ENCODE data around the gene KCNIP3.

GRCh38 chr2:95275151-95275515 lies 22.0 kb upstream of the KCNIP3 start:
- TF ChIP-seq CSDC2 (CRISPR knock-in tag; IDR thresholded peaks at IDR 0.05): no peak
- no peak for TF ChIP-seq PATZ1 (CRISPR knock-in tag; IDR thresholded peaks at IDR 0.05; ENCODE audit: borderline replicate concordance)
- TF ChIP-seq SNAI2 (CRISPR knock-in tag; IDR thresholded peaks at IDR 0.05): no peak
- TF ChIP-seq TOX (CRISPR knock-in tag; IDR thresholded peaks at IDR 0.05; ENCODE audit: borderline replicate concordance): no peak
- no peak for TF ChIP-seq ZC3H10 (CRISPR knock-in tag; IDR thresholded peaks at IDR 0.05)
- TF ChIP-seq ZNF70 (CRISPR knock-in tag; IDR thresholded peaks at IDR 0.05): no peak
- TF ChIP-seq RARB (CRISPR knock-in tag; IDR thresholded peaks at IDR 0.05): no peak
- no peak for TF ChIP-seq ISL1 (CRISPR knock-in tag; IDR thresholded peaks at IDR 0.05)
- TF ChIP-seq OSR1 (CRISPR knock-in tag; IDR thresholded peaks at IDR 0.05): no peak
- TF ChIP-seq ZFP3 (CRISPR knock-in tag; IDR thresholded peaks at IDR 0.05): no peak
- TF ChIP-seq ARNTL (CRISPR knock-in tag; IDR thresholded peaks at IDR 0.05; ENCODE audit: borderline replicate concordance, low read depth): no peak
